ENCODE results near the gene RFX6. TPM values are rescaled to one million over a fixed set of nuclear protein-coding genes. Genes with fewer than 3 reads are reported as not detected.

The RFX6 gene
- total RNA-seq, 1 experiment from 2014 or later, result not detected

DNA sequence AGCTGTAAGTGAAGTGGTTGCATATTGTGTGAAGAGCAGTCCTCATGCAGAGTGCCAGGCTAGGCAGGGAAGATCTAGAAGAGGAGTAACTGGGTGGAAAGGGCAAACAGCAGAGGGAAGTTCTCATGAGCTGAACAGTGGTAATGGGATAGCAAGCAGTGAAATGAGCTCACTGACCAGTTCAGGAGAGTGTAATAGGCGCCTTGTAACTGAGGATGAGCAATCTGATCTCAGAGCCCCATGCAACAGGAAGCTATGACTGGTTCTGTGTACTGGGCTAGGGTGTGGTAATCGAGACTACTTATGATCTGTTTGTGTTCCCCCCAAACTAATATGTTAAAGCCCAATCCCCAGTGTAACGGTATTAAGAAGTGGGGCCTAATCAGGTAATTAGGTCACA, 98.6 kb downstream of the RFX6 start:
- no peak overlapping the region for H3K4ac ChIP-seq (ENCODE audit: low read depth, low read length)
- no peaks in the 10 kb centered on the region for H3K23me2 ChIP-seq (ENCODE audit: insufficient read length, low read depth, low read length, poor library complexity, severe bottlenecking)
- H3T11ph ChIP-seq (ENCODE audit: low read length), result no peak overlapping the region
- no peak overlapping the region for H3K9ac ChIP-seq (ENCODE audit: extremely low read depth, insufficient read length, low read length)
- H3K4me2 ChIP-seq (ENCODE audit: insufficient read depth, insufficient read length, low read length), result no peak overlapping the region
- H3K56ac ChIP-seq (ENCODE audit: insufficient read length, low read depth, low read length), result no peak overlapping the region
- no peak for TF ChIP-seq CTCF (conservative IDR thresholded peaks at IDR 0.05)
- H2BK5ac ChIP-seq (ENCODE audit: insufficient read length, low read length), result no peak overlapping the region
- Mint-ChIP-seq H3K27me3 (ENCODE audit: low read depth) (0 out of 2 replicates have a peak, but pooled peaks cover 2% of the 10 kb centered on the region), H3K9me3 (no peaks in the 10 kb centered on the region), H3K27ac (no peak overlapping the region; a peak in 1 of 7 replicates), H3K4me3 (no peak overlapping the region), H3K4me1 (no peaks in the 10 kb centered on the region), H3K36me3 (ENCODE audit: insufficient read depth in 1 of 3, low read depth in 3 of 3) (no peaks in the 10 kb centered on the region)
- no peak overlapping the region for H3K27ac ChIP-seq (ENCODE audit: insufficient read length, low read depth, low read length)
- H2BK120ac ChIP-seq (ENCODE audit: low read depth, low read length, poor library complexity, severe bottlenecking), result no peak overlapping the region
- H2AFZ ChIP-seq (ENCODE audit: low read length), result no peak overlapping the region
- H4K20me1 ChIP-seq (ENCODE audit: control insufficient read depth, insufficient read depth, insufficient read length), result no peaks in the 10 kb centered on the region
- WGBS (ENCODE audit: extremely low coverage, insufficient read length, low lambda C conversion rate), result no CpG with 5 or more reads among the region's 3 CpGs
- H4K8ac ChIP-seq (replicated peaks; ENCODE audit: insufficient read length, low read depth, low read length), result no peak overlapping the region
- H3K14ac ChIP-seq (ENCODE audit: insufficient read depth, low read length), result no peak overlapping the region
- no peak overlapping the region for H4K5ac ChIP-seq (ENCODE audit: insufficient read length, low read depth, low read length)
- DNase-seq, result no peak
- H2BK15ac ChIP-seq (ENCODE audit: low read depth, low read length), result no peak overlapping the region
- H3K79me1 ChIP-seq (ENCODE audit: insufficient read depth, low read depth, low read length, poor library complexity, severe bottlenecking), result no peaks in the 10 kb centered on the region
- no peak overlapping the region for H2BK12ac ChIP-seq (ENCODE audit: insufficient read length, low read depth, low read length)
- H3K79me2 ChIP-seq (ENCODE audit: insufficient read depth, low read length), result no peaks in the 10 kb centered on the region
- no peaks in the 10 kb centered on the region for H3K27me3 ChIP-seq (ENCODE audit: insufficient read depth, low read length)
- no peak overlapping the region for H3K18ac ChIP-seq (ENCODE audit: insufficient read length, low read depth, low read length)
- H3K4me1 ChIP-seq (ENCODE audit: insufficient read depth, low read length), result no peaks in the 10 kb centered on the region
- H4K91ac ChIP-seq (ENCODE audit: insufficient read length, low read depth, low read length), result no peak overlapping the region
- no peak overlapping the region for H2AK5ac ChIP-seq (ENCODE audit: insufficient read length, low read length)
- H3K23ac ChIP-seq (ENCODE audit: insufficient read length, low read depth, low read length), result no peak overlapping the region
- H2BK20ac ChIP-seq (ENCODE audit: low read depth, low read length, poor library complexity, severe bottlenecking), result no peak overlapping the region
- H3K9me3 ChIP-seq (ENCODE audit: control insufficient read depth, low read depth, low read length), result no peaks in the 10 kb centered on the region

All from H9 (cell line).